ENCODE data around the gene TAS2R4.

Gene TAS2R4

GRCh38 chr7:141776374-141776773 lies at the start of gene TAS2R4:
Gene TAS2R4, plus strand, starts transcription at chr7:141776674. Its CDS starts 1,815 bp downstream, at chr7:141778489.
- no peak within 1 kb of the TSS for H3K4me3 ChIP-seq (ENCODE audit: low read depth, low read length)
- TF ChIP-seq, protein P1, sequence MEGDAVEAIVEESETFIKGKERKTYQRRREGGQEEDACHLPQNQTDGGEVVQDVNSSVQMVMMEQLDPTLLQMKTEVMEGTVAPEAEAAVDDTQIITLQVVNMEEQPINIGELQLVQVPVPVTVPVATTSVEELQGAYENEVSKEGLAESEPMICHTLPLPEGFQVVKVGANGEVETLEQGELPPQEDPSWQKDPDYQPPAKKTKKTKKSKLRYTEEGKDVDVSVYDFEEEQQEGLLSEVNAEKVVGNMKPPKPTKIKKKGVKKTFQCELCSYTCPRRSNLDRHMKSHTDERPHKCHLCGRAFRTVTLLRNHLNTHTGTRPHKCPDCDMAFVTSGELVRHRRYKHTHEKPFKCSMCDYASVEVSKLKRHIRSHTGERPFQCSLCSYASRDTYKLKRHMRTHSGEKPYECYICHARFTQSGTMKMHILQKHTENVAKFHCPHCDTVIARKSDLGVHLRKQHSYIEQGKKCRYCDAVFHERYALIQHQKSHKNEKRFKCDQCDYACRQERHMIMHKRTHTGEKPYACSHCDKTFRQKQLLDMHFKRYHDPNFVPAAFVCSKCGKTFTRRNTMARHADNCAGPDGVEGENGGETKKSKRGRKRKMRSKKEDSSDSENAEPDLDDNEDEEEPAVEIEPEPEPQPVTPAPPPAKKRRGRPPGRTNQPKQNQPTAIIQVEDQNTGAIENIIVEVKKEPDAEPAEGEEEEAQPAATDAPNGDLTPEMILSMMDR (IDR thresholded peaks at IDR 0.05; ENCODE audit: borderline replicate concordance, insufficient read depth, low read depth, low read length), result no peak

DNA sequence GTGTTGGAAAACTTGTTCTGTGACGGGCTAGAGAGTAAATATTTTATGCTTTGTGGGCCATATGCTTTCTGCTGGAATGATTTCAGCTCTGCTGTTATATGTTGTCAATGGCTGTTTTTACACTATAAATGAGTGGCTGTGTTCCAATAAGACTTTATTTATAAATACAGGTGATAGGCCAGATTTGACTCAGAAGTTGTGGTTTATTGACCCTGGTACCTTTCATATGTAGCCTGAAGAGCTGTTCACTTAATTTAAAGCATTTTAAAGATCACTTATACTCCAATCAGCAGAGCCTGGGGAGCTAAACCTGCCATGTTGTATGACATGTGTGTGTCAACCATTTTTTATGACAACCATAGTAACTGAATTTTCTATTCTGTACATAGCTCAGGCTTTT lies 47.5 kb upstream of the TAS2R4 start:
- TF ChIP-seq, protein P1 (IDR thresholded peaks at IDR 0.05; ENCODE audit: borderline replicate concordance, insufficient read depth, low read depth, low read length), result no peak
- H3K4me3 ChIP-seq (ENCODE audit: low read depth, low read length), result no peak overlapping the region

DNA sequence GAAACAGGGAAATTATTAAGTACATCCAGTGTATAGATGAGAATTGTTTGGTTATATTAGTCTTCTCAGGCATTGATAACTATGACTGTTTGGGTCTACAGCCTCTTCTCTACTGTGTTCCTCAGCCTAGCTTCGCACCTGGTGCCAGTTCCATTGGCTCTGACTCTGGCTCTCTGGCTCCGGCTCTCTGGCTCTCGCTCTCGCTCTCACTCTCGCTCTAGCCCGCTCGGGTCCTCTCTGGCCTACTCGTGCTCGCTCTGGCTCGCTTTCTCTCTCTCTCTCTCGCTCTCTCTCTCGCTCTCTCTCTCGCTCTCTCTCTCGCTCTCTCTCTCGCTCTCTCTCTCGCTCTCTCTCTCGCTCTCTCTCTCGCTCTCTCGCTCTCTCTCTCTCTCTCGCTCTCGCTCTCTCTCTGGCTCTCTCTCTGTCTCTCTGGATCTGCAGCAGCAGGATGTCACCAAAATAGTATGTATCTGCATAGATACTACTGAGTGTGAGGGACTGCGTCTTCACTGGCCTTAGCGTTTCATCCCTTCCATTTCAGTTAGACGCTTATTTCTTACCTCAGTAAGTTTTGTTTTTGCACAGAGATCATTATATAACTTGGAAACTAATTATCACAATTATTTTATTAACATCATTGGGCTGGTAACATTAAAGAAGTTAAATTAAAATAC lies 44.9 kb upstream of the TAS2R4 start:
- TF ChIP-seq, protein P1 (IDR thresholded peaks at IDR 0.05; ENCODE audit: borderline replicate concordance, insufficient read depth, low read depth, low read length), result no peak

DNA sequence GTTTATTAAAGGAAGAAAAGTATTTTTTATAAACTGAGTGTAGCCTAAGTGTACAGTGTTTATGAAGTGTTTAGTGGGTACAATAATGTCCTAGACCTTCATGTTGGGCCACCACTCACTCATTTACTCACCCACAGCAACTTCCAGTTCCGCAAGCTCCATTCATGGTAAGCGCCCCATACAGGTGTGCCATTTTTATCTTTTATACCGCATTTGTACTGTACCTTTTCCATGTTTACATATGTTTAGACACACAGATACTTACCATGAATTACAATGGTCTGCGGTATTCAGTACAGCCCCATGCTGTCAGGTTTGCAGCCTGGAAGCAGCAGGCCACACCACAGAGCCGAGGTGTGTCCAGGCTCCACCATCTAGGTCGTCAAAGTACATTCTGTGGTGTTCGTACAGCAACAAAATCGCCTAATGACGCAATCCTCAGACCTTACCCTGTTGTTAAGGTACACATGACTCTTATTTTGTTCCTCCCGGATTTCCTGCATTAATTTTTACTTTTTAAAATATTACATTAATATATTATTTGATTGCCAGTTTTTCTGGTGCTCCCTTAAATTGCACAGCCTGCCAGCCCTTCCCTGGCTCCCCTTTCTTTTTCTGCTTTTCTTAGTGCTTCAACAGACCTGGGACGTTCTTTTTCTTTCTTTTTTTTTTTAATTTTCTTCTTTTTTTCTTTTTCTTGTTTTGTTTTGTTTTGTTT lies 39.2 kb upstream of the TAS2R4 start:
- TF ChIP-seq, protein P1 (IDR thresholded peaks at IDR 0.05; ENCODE audit: borderline replicate concordance, insufficient read depth, low read depth, low read length), result no peak
- peak overlapping the region; percentile 95 for H3K4me3 ChIP-seq (ENCODE audit: low read depth, low read length)

More for the DNA sequence above, 44.9 kb upstream of the TAS2R4 start:
- H3K4me3 ChIP-seq (ENCODE audit: low read depth, low read length), result no peak overlapping the region

DNA sequence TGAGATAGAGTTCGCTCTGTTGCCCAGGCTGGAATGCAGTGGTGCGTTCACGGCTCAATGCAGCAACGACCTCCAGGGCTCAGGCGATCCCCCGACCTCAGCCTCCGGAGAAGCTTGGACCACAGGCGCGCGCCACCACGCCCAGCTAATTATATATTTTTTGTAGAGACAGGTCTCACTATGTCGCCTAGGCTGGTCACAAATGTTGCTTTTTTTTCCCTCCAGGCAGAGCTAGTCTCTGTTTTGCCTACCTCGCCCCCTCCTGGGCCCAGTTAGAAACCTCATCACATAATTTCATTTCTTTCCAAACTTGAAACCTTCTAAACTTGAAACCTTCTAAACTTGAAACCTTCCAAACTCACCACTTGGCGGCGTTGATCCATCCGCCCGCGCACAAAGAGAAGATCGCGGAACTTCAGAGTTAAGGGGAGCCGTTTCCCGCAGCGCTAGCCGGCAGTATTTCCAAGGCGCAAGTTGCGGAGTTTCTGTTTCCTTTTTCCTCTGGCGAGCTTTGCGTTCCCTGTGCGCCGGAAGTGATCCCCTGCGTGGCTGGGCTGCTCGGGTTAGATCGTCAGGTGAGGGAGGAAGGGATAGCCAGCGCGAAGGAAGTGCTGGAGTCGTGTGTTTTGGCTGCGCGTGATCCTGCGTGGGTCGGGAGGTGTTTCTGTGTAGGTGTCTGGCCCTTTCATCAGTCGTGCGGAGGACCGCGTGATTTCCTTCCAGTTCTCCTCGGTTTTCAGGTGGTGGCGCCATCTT lies 38.5 kb upstream of the TAS2R4 start, which contains the start of gene SSBP1:
Gene SSBP1 (plus strand): TSS at position 523 of the 756 bp plus-strand sequence. CDS start 809 bp downstream, outside the sequence.
- peak within 1 kb of the TSS; percentile 95 for H3K4me3 ChIP-seq (ENCODE audit: low read depth, low read length)
- TF ChIP-seq, protein P1 (IDR thresholded peaks at IDR 0.05; ENCODE audit: borderline replicate concordance, insufficient read depth, low read depth, low read length), result peak; percentile 75

GRCh38 chr7:141738592-141739013 lies 37.9 kb upstream of the TAS2R4 start:
- peak overlapping the region; percentile 95 for H3K4me3 ChIP-seq (ENCODE audit: low read depth, low read length)
- TF ChIP-seq, protein P1 (IDR thresholded peaks at IDR 0.05; ENCODE audit: borderline replicate concordance, insufficient read depth, low read depth, low read length), result no peak
